GM23338 (cell line): Measurements from ENCODE around the gene ARRDC5.

Experiments
- CREB1 ChIP-seq: fragments of 250-450 bp; sonication (Bioruptor Pico); IDR thresholded peaks from 2 replicates; pipeline ENCODE4 v1.5.0; 2020; ENCODE audit warnings: low read depth, mild to moderate bottlenecking, moderate library complexity
- CTCF ChIP-seq, 2 experiments: fragments of 200-600 bp in 1 of 2; sonication (generic) in 1 of 2; conservative IDR thresholded peaks; 2 replicates each; pipeline versions ENCODE4 v1.5.1 to v1.6.1; 2016 to 2017; ENCODE audit warnings: antibody characterized with exemption in 2 of 2, low read depth in 2 of 2, mild to moderate bottlenecking in 2 of 2, moderate library complexity in 1 of 2
- EZH2 ChIP-seq: fragments of 200-600 bp; sonication (generic); IDR thresholded peaks from one replicate; pipeline ENCODE4 v1.8.0; 2017; ENCODE audit warnings: antibody characterized with exemption, mild to moderate bottlenecking, low read depth; ENCODE audit not compliant: unreplicated experiment
- EZH2phosphoT487 ChIP-seq: fragments of 200-600 bp; sonication (generic); IDR thresholded peaks from one replicate; pipeline ENCODE4 v1.8.1; 2018; ENCODE audit warnings: antibody characterized with exemption; ENCODE audit not compliant: unreplicated experiment
- JUNB ChIP-seq: IDR thresholded peaks from one replicate; pipeline ENCODE4 v1.6.1; 2016; ENCODE audit warnings: antibody characterized with exemption; ENCODE audit not compliant: unreplicated experiment
- NANOG ChIP-seq: IDR thresholded peaks from 2 replicates; pipeline ENCODE4 v1.6.1; 2016; ENCODE audit warnings: antibody characterized with exemption, borderline replicate concordance
- POLR2AphosphoS5 ChIP-seq: IDR thresholded peaks from 2 replicates; pipeline ENCODE4 v1.6.1; 2016; ENCODE audit warnings: antibody characterized with exemption, low read depth
- REST ChIP-seq: IDR thresholded peaks from one replicate; pipeline ENCODE4 v1.6.1; 2018; ENCODE audit warnings: antibody characterized with exemption; ENCODE audit not compliant: unreplicated experiment
- STAT1 ChIP-seq: IDR thresholded peaks from one replicate; pipeline ENCODE4 v1.6.1; 2016; ENCODE audit warnings: antibody characterized with exemption; ENCODE audit not compliant: unreplicated experiment
- ZNF114 ChIP-seq: fragments of 250-450 bp; sonication (Bioruptor Pico); IDR thresholded peaks from 2 replicates; pipeline ENCODE4 v1.5.0; 2020; ENCODE audit warnings: mild to moderate bottlenecking, moderate library complexity
- ZNF331 ChIP-seq: fragments of 250-450 bp; sonication (Bioruptor Pico); IDR thresholded peaks from 2 replicates; pipeline ENCODE4 v1.5.0; 2020; ENCODE audit warnings: low read depth, mild to moderate bottlenecking, moderate library complexity
- ZNF462 ChIP-seq: fragments of 250-450 bp; sonication (Bioruptor Pico); IDR thresholded peaks from 2 replicates; pipeline ENCODE4 v1.5.0; 2020; ENCODE audit warnings: mild to moderate bottlenecking, moderate library complexity
- TF ChIP-seq, protein P1 (sequence below): IDR thresholded peaks from 2 replicates; pipeline ENCODE4 v1.6.1; 2016; ENCODE audit warnings: antibody characterized with exemption

GRCh38 chr19:4891066-4891465 lies 11.6 kb downstream of the ARRDC5 start:
- TF ChIP-seq CTCF (conservative IDR thresholded peaks at IDR 0.05; ENCODE audit: low read depth in 2 of 2) = no peak
- TF ChIP-seq EZH2 = no peak
- no peak for TF ChIP-seq EZH2phosphoT487
- TF ChIP-seq POLR2AphosphoS5 = no peak
- no peak for TF ChIP-seq REST
- TF ChIP-seq ZNF331 (CRISPR knock-in tag) = no peak
- no peak for TF ChIP-seq CREB1
- no peak for TF ChIP-seq JUNB
- no peak for TF ChIP-seq ZNF114 (CRISPR knock-in tag)
- TF ChIP-seq NANOG = no peak
- TF ChIP-seq, protein P1, sequence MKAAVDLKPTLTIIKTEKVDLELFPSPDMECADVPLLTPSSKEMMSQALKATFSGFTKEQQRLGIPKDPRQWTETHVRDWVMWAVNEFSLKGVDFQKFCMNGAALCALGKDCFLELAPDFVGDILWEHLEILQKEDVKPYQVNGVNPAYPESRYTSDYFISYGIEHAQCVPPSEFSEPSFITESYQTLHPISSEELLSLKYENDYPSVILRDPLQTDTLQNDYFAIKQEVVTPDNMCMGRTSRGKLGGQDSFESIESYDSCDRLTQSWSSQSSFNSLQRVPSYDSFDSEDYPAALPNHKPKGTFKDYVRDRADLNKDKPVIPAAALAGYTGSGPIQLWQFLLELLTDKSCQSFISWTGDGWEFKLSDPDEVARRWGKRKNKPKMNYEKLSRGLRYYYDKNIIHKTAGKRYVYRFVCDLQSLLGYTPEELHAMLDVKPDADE = no peak
- TF ChIP-seq STAT1 = no peak
- TF ChIP-seq ZNF462 (CRISPR knock-in tag) = no peak
